ENCODE data around the gene ROR2.

- TF ChIP-seq TAF1 (IDR thresholded peaks at IDR 0.05; ENCODE audit: borderline replicate concordance, low read depth, low read length) (no peak), POLR2AphosphoS5 (IDR thresholded peaks at IDR 0.05; ENCODE audit: low read depth, low read length) (no peak)
Observed at GRCh38 chr9:91816356-91816755, 133.7 kb downstream of the ROR2 start.

Data from GM12892 (cell line).